ENCODE data around the gene ALKBH3. TPM values are rescaled to one million over a fixed set of nuclear protein-coding genes. Genes with fewer than 3 reads are reported as not detected.

Gene ALKBH3
- total and polyA plus RNA-seq, 3 donors from 2014 or later: 39.9 to 45.8 (median 45.4) TPM

DNA sequence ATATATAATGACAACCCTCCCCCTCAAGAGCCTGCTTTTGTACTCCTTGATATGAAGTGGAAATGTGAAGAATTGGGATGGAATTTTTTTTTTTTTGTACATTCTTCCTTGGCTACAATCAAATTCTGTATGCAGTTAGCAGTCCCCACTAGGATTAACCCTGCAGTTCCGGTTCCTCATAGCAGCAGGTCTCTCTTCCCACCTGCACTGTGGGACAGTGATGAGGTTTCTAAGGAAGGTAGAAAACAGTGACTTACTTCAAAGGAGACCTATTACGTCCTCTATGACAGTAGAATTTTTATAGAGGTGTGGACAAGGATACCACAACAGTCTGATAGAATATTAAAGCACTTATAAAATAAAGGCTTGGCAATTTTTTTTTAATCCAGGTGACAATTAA is 46.3 kb upstream of the ALKBH3 start:
- intact Hi-C loops (cut with DNase I; ENCODE audit: low total_unique reads): no loop called here
- TF ChIP-seq, protein P1, sequence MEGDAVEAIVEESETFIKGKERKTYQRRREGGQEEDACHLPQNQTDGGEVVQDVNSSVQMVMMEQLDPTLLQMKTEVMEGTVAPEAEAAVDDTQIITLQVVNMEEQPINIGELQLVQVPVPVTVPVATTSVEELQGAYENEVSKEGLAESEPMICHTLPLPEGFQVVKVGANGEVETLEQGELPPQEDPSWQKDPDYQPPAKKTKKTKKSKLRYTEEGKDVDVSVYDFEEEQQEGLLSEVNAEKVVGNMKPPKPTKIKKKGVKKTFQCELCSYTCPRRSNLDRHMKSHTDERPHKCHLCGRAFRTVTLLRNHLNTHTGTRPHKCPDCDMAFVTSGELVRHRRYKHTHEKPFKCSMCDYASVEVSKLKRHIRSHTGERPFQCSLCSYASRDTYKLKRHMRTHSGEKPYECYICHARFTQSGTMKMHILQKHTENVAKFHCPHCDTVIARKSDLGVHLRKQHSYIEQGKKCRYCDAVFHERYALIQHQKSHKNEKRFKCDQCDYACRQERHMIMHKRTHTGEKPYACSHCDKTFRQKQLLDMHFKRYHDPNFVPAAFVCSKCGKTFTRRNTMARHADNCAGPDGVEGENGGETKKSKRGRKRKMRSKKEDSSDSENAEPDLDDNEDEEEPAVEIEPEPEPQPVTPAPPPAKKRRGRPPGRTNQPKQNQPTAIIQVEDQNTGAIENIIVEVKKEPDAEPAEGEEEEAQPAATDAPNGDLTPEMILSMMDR (IDR thresholded peaks at IDR 0.05): no peak
- no peak for TF ChIP-seq POLR2A (IDR thresholded peaks at IDR 0.05)
- Histone ChIP-seq H3K4me3 (no peak overlapping the region), H3K9me3 (no peaks in the 10 kb centered on the region), H3K4me1 (no peaks in the 10 kb centered on the region), H3K36me3 (ENCODE audit: low read depth, missing control alignments) (no peaks in the 10 kb centered on the region), H3K27me3 (no peaks in the 10 kb centered on the region), H3K27ac (no peak overlapping the region)
- 90 to 91% methylated on average over 2 of the region's 2 CpGs for WGBS, 2 donors
- DNase-seq: no peak

DNA sequence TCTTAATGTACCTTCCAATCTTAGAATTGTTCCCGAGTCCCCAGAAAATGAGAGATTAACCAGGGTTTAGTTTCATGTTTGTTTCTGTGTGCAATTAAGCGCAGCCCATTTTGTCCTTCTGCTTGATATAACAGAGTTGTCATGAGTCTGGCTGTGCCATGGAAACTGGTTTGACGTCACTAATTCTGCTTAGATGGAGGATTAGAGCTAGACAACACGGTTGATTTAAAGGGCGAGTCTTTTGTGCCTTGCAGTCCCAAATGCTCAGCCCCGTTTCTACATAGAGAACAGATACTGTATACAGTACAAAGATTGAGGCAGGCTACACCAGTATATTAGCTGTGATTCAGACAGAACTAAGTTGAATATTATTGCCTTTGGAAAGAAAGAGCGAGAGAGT is 45.5 kb upstream of the ALKBH3 start:
- no peaks in the 10 kb centered on the region for H3K36me3 ChIP-seq (ENCODE audit: low read depth, missing control alignments)
- 84 to 88% methylated on average over 7 of the region's 7 CpGs for WGBS, 2 donors
- TF ChIP-seq, protein P1 (IDR thresholded peaks at IDR 0.05): no peak
- no peak for TF ChIP-seq POLR2A (IDR thresholded peaks at IDR 0.05)
- no peak overlapping the region for H3K27ac ChIP-seq
- H3K9me3 ChIP-seq: no peaks in the 10 kb centered on the region
- intact Hi-C loops (cut with DNase I; ENCODE audit: low total_unique reads): no loop called here
- no peaks in the 10 kb centered on the region for H3K27me3 ChIP-seq
- no peaks in the 10 kb centered on the region for H3K4me1 ChIP-seq
- no peak for DNase-seq
- H3K4me3 ChIP-seq: no peak overlapping the region

DNA sequence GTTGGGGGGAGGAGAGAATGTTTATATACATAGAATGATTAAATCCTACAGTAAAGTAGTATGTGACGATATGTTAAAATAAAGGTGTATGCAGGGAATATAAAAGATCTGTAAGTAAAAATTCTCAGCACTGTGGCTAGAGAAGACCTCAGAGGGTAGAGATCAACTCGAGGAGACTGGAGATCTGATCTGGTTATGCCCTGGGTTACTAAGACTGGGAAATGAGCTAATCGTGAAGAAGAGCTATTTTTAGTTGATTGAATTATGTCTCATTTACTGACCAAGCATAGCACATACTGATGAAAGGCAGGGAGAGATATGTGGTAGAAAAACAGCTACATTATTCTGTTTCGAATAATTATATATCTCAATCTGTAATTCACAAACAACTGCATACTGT is 42.8 kb upstream of the ALKBH3 start:
- H3K36me3 ChIP-seq (ENCODE audit: low read depth, missing control alignments): no peaks in the 10 kb centered on the region
- no peaks in the 10 kb centered on the region for H3K9me3 ChIP-seq
- no peak overlapping the region for H3K4me3 ChIP-seq
- H3K27me3 ChIP-seq: no peaks in the 10 kb centered on the region
- WGBS, 2 donors: 79 to 80% methylated on average over 4 of the region's 4 CpGs
- no peak overlapping the region for H3K27ac ChIP-seq
- TF ChIP-seq, protein P1 (IDR thresholded peaks at IDR 0.05): no peak
- TF ChIP-seq POLR2A (IDR thresholded peaks at IDR 0.05): no peak
- DNase-seq: no peak
- H3K4me1 ChIP-seq: no peaks in the 10 kb centered on the region
- intact Hi-C loops (cut with DNase I; ENCODE audit: low total_unique reads): no loop called here

DNA sequence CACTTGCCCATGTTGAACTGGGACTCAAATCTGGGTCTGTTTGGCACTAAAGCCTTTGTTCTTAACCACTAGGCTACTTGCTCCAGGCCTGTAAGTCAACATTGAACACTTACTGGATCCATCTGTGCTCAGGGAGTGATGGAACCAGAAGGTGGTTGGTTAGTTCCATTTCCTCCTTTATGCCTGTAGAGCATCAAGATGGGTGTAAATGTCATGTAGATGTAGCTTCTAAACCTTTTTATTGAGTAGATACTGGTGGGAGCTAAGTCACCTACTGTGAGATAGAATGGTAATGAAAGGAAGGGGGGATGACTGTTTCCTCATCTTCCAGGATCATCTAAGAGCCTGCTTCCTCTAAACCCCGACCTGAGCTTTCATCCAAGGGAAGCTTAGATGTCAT is 38.6 kb upstream of the ALKBH3 start:
- 63 to 81% methylated on average over 1 of the region's 1 CpG for WGBS, 2 donors
- Histone ChIP-seq H3K27ac (no peak overlapping the region), H3K9me3 (no peaks in the 10 kb centered on the region), H3K4me3 (no peak overlapping the region), H3K36me3 (ENCODE audit: low read depth, missing control alignments) (no peaks in the 10 kb centered on the region), H3K4me1 (no peaks in the 10 kb centered on the region), H3K27me3 (no peaks in the 10 kb centered on the region)
- TF ChIP-seq, protein P1 (IDR thresholded peaks at IDR 0.05): no peak
- no peak for TF ChIP-seq POLR2A (IDR thresholded peaks at IDR 0.05)
- intact Hi-C loops (cut with DNase I; ENCODE audit: low total_unique reads): no loop called here
- DNase-seq: no peak

- DNase-seq: no peak
- no peaks in the 10 kb centered on the region for H3K4me1 ChIP-seq
- no peaks in the 10 kb centered on the region for H3K36me3 ChIP-seq (ENCODE audit: low read depth, missing control alignments)
- H3K27me3 ChIP-seq: no peaks in the 10 kb centered on the region
- TF ChIP-seq, protein P1 (IDR thresholded peaks at IDR 0.05): no peak
- H3K27ac ChIP-seq: no peak overlapping the region
- H3K4me3 ChIP-seq: no peak overlapping the region
- 96 to 98% methylated on average over 3 of the region's 3 CpGs for WGBS, 2 donors
- no peaks in the 10 kb centered on the region for H3K9me3 ChIP-seq
- intact Hi-C loops (cut with DNase I; ENCODE audit: low total_unique reads): no loop called here
Measured at GRCh38 chr11:43845816-43846215, 34.8 kb upstream of the ALKBH3 start.

Measured in testis (tissue), 3 donors.